Lung (tissue), 12 donors: ENCODE measurements around the gene EGFR. TPM values are rescaled to one million over a fixed set of nuclear protein-coding genes. Genes with fewer than 3 reads are reported as not detected.

Experiments used
- ATAC-seq: fragments of 200-7000 bp; cut with Tn5 transposase; one replicate; pipeline ENCODE4 v1.9.1; 2020; ENCODE audit warnings: moderate number of reproducible peaks; ENCODE audit not compliant: insufficient read depth, low FRiP score
- DNase-seq, 3 donors: peaks; one replicate each; pipeline ENCODE4 v3.0.0-alpha.2; 2013 to 2017
- H3K27ac ChIP-seq, 2 donors: one replicate each; pipeline ENCODE4 v1.5.1; 2013; ENCODE audit warnings: mild to moderate bottlenecking in 2 of 2, moderate library complexity in 2 of 2, control low read depth in 1 of 2, inconsistent platforms in 1 of 2, low read depth in 1 of 2, low read length in 1 of 2
- H3K27me3 ChIP-seq, 3 donors: one replicate each; pipeline ENCODE4 v1.5.1; 2013; ENCODE audit warnings: low read length in 2 of 3; ENCODE audit not compliant: control insufficient read depth in 3 of 3, insufficient read depth in 3 of 3
- H3K36me3 ChIP-seq, 4 donors: one replicate each; pipeline ENCODE4 v1.5.1; 2013; ENCODE audit warnings: low read length in 4 of 4, mild to moderate bottlenecking in 1 of 4, moderate library complexity in 1 of 4; ENCODE audit not compliant: control insufficient read depth in 4 of 4, insufficient read depth in 4 of 4
- H3K4me1 ChIP-seq, 5 donors: one replicate each; pipeline ENCODE4 v1.5.1; 2013; ENCODE audit warnings: low read length in 5 of 5, mild to moderate bottlenecking in 2 of 5, moderate library complexity in 1 of 5; ENCODE audit not compliant: control insufficient read depth in 5 of 5, insufficient read depth in 5 of 5
- H3K4me3 ChIP-seq: one replicate; pipeline ENCODE4 v1.5.1; 2013; ENCODE audit warnings: mild to moderate bottlenecking, control low read depth, moderate library complexity
- H3K9ac ChIP-seq, 2 donors: one replicate each; pipeline ENCODE4 v1.5.1; 2013; ENCODE audit warnings: low read length in 2 of 2, control low read depth in 1 of 2; ENCODE audit not compliant: insufficient read depth in 1 of 2
- H3K9me3 ChIP-seq, 4 donors: one replicate each; pipeline ENCODE4 v1.5.1; 2013; ENCODE audit warnings: low read length in 3 of 4, mild to moderate bottlenecking in 1 of 4, moderate library complexity in 1 of 4; ENCODE audit not compliant: control insufficient read depth in 4 of 4, insufficient read depth in 3 of 4
- CTCF ChIP-seq: IDR thresholded peaks from 2 replicates; pipeline ENCODE4 v1.5.1; 2012; ENCODE audit warnings: mild to moderate bottlenecking; ENCODE audit errors: control extremely low read depth, extremely low read depth
- WGBS, 2 donors: extraction: QIAGEN DNeasy Blood & Tissue Kit; methylation state at CpG; one replicate each; pipeline ENCODE4 v1.1.7; 2013; 5-methylcytosine and 5-hydroxymethylcytosine counted together
- polyA plus RNA-seq, 2 donors: library from polyadenylated mRNA; stranded (reverse); fragments of 200-250 nt; gene quantifications; one replicate each; pipeline ENCODE4 v1.2.1, GENCODE V29; 2013
- total RNA-seq, 2 donors: library from RNA; depleted of rRNA in 1 of 2; stranded (reverse); fragments of >200 nt in 1 of 2; gene quantifications; one replicate each; pipeline ENCODE4 v1.2.1, GENCODE V29; 2014 to 2021
- donor health status: control.
- donor health status: control.
- donor health status: Bipolar disorder and iron deficiency.
- donor health status: healthy.
- donor health status: DM: yes; HTN: yes; CAD: no.

Gene EGFR
- total and polyA plus RNA-seq, 4 donors, result 11.6 to 78.7 (median 37.1) TPM

GRCh38 chr7:55177589-55178261 is 158.9 kb downstream of the EGFR start:
- H3K27me3 ChIP-seq, result no peaks in the 10 kb centered on the region
- H3K9ac ChIP-seq, result peak overlapping the region in 1 of 2 donors; percentile 36
- no peak overlapping the region for H3K4me3 ChIP-seq
- H3K4me1 ChIP-seq, result peaks cover 0 to 36% (median 21%) of the 10 kb centered on the region in 5 donors
- no peak for ATAC-seq
- 60 to 78% methylated on average over 18 of the region's 18 CpGs for WGBS, 2 donors
- peak overlapping the region in 1 of 2 donors; percentile 65 for H3K27ac ChIP-seq
- no peaks in the 10 kb centered on the region for H3K9me3 ChIP-seq
- TF ChIP-seq CTCF, result no peak
- peaks cover 0 to 55% (median 42%) of the 10 kb centered on the region in 4 donors for H3K36me3 ChIP-seq
- peak; percentile 70 to 82 (median 73) for DNase-seq

GRCh38 chr7:55178292-55178862 is 159.6 kb downstream of the EGFR start:
- DNase-seq (no peak), ATAC-seq (no peak)
- 88 to 94% methylated on average over 8 of the region's 8 CpGs for WGBS, 2 donors
- TF ChIP-seq CTCF, result no peak
- Histone ChIP-seq H3K36me3 (peaks cover 0 to 53% (median 39%) of the 10 kb centered on the region in 4 donors), H3K4me3 (no peak overlapping the region), H3K27me3 (no peaks in the 10 kb centered on the region), H3K27ac (peak overlapping the region in 1 of 2 donors; percentile 17), H3K9me3 (no peaks in the 10 kb centered on the region), H3K9ac (no peak overlapping the region), H3K4me1 (peaks cover 0 to 36% (median 21%) of the 10 kb centered on the region in 5 donors)

GRCh38 chr7:55178863-55179773 is 160.3 kb downstream of the EGFR start:
- ATAC-seq, result no peak
- H3K4me3 ChIP-seq, result no peak overlapping the region
- no peak for TF ChIP-seq CTCF
- no peaks in the 10 kb centered on the region for H3K9me3 ChIP-seq
- H3K4me1 ChIP-seq, result peaks cover 0 to 36% (median 21%) of the 10 kb centered on the region in 5 donors
- no peaks in the 10 kb centered on the region for H3K27me3 ChIP-seq
- 73% methylated on average over 18 of the region's 18 CpGs for WGBS, 2 donors
- H3K36me3 ChIP-seq, result peaks cover 0 to 46% (median 36%) of the 10 kb centered on the region in 4 donors
- H3K9ac ChIP-seq, result no peak overlapping the region
- H3K27ac ChIP-seq, result peak overlapping the region in 1 of 2 donors; percentile 9
- no peak for DNase-seq
